Heart left ventricle (tissue), 13 donors: ENCODE data around the gene EEF2K.

ENCODE experiments used
- CTCF ChIP-seq, 12 donors: fragments of 200-600 bp; sonication (generic) in 4 of 12; IDR thresholded peaks; one replicate each; pipeline versions ENCODE4 v1.5.0 to v1.8.0; 2018 to 2022; ENCODE audit warnings: antibody characterized with exemption in 12 of 12, mild to moderate bottlenecking in 5 of 12
- POLR2A ChIP-seq, 2 donors: fragments of 450-650 bp; IDR thresholded peaks; one replicate each; pipeline ENCODE4 v1.6.1; 2017; ENCODE audit warnings: antibody characterized with exemption in 2 of 2, mild to moderate bottlenecking in 2 of 2, moderate library complexity in 2 of 2
- donor health status: ischemic (EF 13 %, LVEDD 7.1; RV severe dilation, severe dysfunction).
- donor health status: DM: no; HTN: yes; CAD: no.
- donor health status: DM: no; HTN: no; CAD: no.
- donor health status: ischemic (EF 25% LVEDD 6.9; RV normal size, moderate dysfunction).
- donor health status: ischemic (EF 25% LVEDD 5.7; RV mildly dilated, moderate dysfunction).
- donor health status: ischemic (EF 35%, LVEDD 5.7; RV mildly dilated, moderate dysfunction).
- donor health status: nonischemic (EF 11% LVEDD 7.7; RV severe dilation, severe dysfunction).
- donor health status: DM: yes; HTN: yes; CAD: no.
- donor health status: PGD.
- donor health status: ischemic (EF 29% LVEDD 5.4; RV normal size, mild dysfunction).
- donor health status: nonischemic (EF 23%, LVEDD 6.1; RV moderate dilation, normal function).

GRCh38 chr16:22323959-22324786, 118.1 kb downstream of the EEF2K start:
- TF ChIP-seq CTCF (IDR thresholded peaks at IDR 0.05) = no peak
- no peak for TF ChIP-seq POLR2A (IDR thresholded peaks at IDR 0.05)
